Neuron (in vitro differentiated cells): ENCODE measurements around the gene PTPRM.
A peak's percentile ranks its signal among the peaks of the same experiment; 100 is the strongest.

ENCODE experiments used
- H2AFZ ChIP-seq: one replicate; pipeline ENCODE4 v1.6.1; 2013; ENCODE audit warnings: low read depth, mild to moderate bottlenecking, inconsistent platforms, low read length, moderate library complexity
- H3K27me3 ChIP-seq: one replicate; pipeline ENCODE4 v1.6.1; 2013; ENCODE audit warnings: low read length; ENCODE audit not compliant: insufficient read depth
- H3K36me3 ChIP-seq: one replicate; pipeline ENCODE4 v1.6.1; 2013; ENCODE audit warnings: low read length; ENCODE audit not compliant: insufficient read depth
- H3K4me1 ChIP-seq: one replicate; pipeline ENCODE4 v1.6.1; 2013; ENCODE audit warnings: low read length; ENCODE audit not compliant: insufficient read depth
- H3K4me3 ChIP-seq: 2 replicates; pipeline ENCODE4 v1.5.1; 2013; ENCODE audit warnings: mild to moderate bottlenecking, low read length, moderate library complexity
- H3K9me3 ChIP-seq: one replicate; pipeline ENCODE4 v1.6.1; 2013; ENCODE audit warnings: low read length

Gene PTPRM

GRCh38 chr18:7927119-7927518 is 360.0 kb downstream of the PTPRM start:
- Histone ChIP-seq H3K4me1 (peaks cover 5% of the 10 kb centered on the region), H3K27me3 (no peaks in the 10 kb centered on the region), H3K9me3 (no peaks in the 10 kb centered on the region), H3K36me3 (no peaks in the 10 kb centered on the region), H3K4me3 (no peak overlapping the region), H2AFZ (no peak overlapping the region)

GRCh38 chr18:7931763-7932162 is 364.6 kb downstream of the PTPRM start:
- no peaks in the 10 kb centered on the region for H3K36me3 ChIP-seq
- H3K9me3 ChIP-seq = peaks cover 4% of the 10 kb centered on the region
- H2AFZ ChIP-seq = no peak overlapping the region
- H3K27me3 ChIP-seq = no peaks in the 10 kb centered on the region
- no peak overlapping the region for H3K4me3 ChIP-seq
- H3K4me1 ChIP-seq = peaks cover 6% of the 10 kb centered on the region

GRCh38 chr18:7937268-7937667 is 370.2 kb downstream of the PTPRM start:
- Histone ChIP-seq H3K9me3 (peaks cover 4% of the 10 kb centered on the region), H2AFZ (no peak overlapping the region), H3K4me1 (no peaks in the 10 kb centered on the region), H3K36me3 (no peaks in the 10 kb centered on the region), H3K27me3 (no peaks in the 10 kb centered on the region), H3K4me3 (no peak overlapping the region)

DNA sequence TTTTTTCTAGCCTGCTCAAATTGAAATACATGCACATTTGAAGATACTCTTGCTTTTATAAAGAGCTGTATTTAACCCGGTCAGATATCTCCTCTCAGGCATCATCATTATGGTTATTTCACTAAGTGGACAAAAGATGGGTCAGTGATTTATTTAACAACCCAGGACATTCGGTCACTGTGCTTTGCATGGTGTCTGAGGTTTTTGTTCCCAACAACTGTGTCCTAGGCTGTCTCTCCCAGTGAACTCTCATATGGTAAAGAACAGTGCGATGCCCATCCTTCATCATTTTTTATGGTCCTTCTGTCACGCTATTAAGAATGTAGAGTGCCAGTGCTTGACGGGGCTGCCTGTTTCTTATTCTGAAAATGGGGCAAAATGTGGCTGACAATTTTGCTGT is 372.4 kb downstream of the PTPRM start:
- Histone ChIP-seq H3K36me3 (no peaks in the 10 kb centered on the region), H3K4me1 (no peaks in the 10 kb centered on the region), H3K9me3 (peaks cover 4% of the 10 kb centered on the region), H3K4me3 (no peak overlapping the region), H3K27me3 (no peaks in the 10 kb centered on the region), H2AFZ (no peak overlapping the region)

- Histone ChIP-seq H3K4me3 (no peak overlapping the region), H2AFZ (no peak overlapping the region), H3K9me3 (peaks cover 4% of the 10 kb centered on the region), H3K27me3 (no peaks in the 10 kb centered on the region), H3K36me3 (no peaks in the 10 kb centered on the region), H3K4me1 (no peaks in the 10 kb centered on the region)
Measured at GRCh38 chr18:7940379-7940778, 373.3 kb downstream of the PTPRM start.

GRCh38 chr18:7940971-7941370 is 373.9 kb downstream of the PTPRM start:
- no peaks in the 10 kb centered on the region for H3K27me3 ChIP-seq
- no peaks in the 10 kb centered on the region for H3K36me3 ChIP-seq
- H3K9me3 ChIP-seq = peaks cover 4% of the 10 kb centered on the region
- H3K4me3 ChIP-seq = no peak overlapping the region
- H3K4me1 ChIP-seq = peaks cover 3% of the 10 kb centered on the region
- H2AFZ ChIP-seq = no peak overlapping the region

DNA sequence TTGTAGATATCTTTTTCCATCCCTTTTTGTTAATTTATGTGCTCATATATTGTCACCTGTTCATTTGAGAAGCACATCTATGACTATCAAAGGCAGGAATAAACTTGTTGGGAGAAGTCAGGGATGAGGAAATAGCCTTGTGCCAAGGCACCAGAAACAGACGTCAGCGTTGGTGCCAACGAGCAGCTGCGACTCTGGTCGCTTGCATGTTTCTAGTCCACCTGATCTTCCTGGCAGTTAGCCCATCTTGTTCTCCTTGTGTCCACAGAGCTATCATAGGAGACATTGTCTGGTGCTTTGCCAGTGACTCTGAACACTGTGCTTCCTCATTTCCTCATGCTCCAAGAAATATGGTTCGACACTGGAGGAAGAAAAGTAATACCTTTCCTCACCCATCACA is 374.4 kb downstream of the PTPRM start:
- Histone ChIP-seq H2AFZ (no peak overlapping the region), H3K4me1 (peaks cover 6% of the 10 kb centered on the region), H3K4me3 (no peak overlapping the region), H3K36me3 (no peaks in the 10 kb centered on the region), H3K27me3 (no peaks in the 10 kb centered on the region), H3K9me3 (no peaks in the 10 kb centered on the region)

- Histone ChIP-seq H3K4me1 (peaks cover 10% of the 10 kb centered on the region), H3K4me3 (no peak overlapping the region), H3K27me3 (no peaks in the 10 kb centered on the region), H2AFZ (peak overlapping the region; percentile 74), H3K36me3 (no peaks in the 10 kb centered on the region), H3K9me3 (no peaks in the 10 kb centered on the region)
Measured at GRCh38 chr18:7945882-7946281, 378.8 kb downstream of the PTPRM start.

GRCh38 chr18:7946734-7947377 is 379.7 kb downstream of the PTPRM start:
- H3K36me3 ChIP-seq = no peaks in the 10 kb centered on the region
- H3K4me3 ChIP-seq = peak overlapping the region; percentile 40
- peaks cover 10% of the 10 kb centered on the region for H3K4me1 ChIP-seq
- no peaks in the 10 kb centered on the region for H3K9me3 ChIP-seq
- H3K27me3 ChIP-seq = no peaks in the 10 kb centered on the region
- H2AFZ ChIP-seq = peak overlapping the region; percentile 74

- H3K4me3 ChIP-seq = no peak overlapping the region
- H2AFZ ChIP-seq = no peak overlapping the region
- H3K27me3 ChIP-seq = no peaks in the 10 kb centered on the region
- peaks cover 10% of the 10 kb centered on the region for H3K4me1 ChIP-seq
- no peaks in the 10 kb centered on the region for H3K9me3 ChIP-seq
- H3K36me3 ChIP-seq = no peaks in the 10 kb centered on the region
Measured at GRCh38 chr18:7950380-7951136, 383.4 kb downstream of the PTPRM start.

- Histone ChIP-seq H3K36me3 (no peaks in the 10 kb centered on the region), H3K4me3 (no peak overlapping the region), H3K4me1 (peaks cover 4% of the 10 kb centered on the region), H2AFZ (no peak overlapping the region), H3K27me3 (no peaks in the 10 kb centered on the region), H3K9me3 (no peaks in the 10 kb centered on the region)
Measured at GRCh38 chr18:7953095-7953958, 386.2 kb downstream of the PTPRM start.

DNA sequence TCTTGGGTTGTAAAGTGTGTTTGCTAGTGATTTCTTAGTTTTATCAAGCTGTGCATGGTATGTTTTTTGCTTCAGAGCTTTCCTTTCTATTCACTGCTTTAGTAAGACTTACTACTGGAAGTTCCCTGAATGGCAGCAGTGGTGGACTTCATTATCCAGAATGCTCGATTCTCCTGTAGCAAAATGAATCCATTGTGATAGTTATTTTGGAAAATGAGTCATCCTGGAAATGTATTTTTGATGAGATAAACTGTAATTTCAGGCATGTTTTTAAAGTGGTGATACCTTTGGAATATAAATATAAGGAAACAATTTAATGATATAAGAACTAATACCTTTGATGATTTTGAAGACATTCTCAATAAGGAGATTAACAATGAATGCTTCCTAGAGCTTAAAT is 387.1 kb downstream of the PTPRM start:
- H3K4me1 ChIP-seq = peaks cover 4% of the 10 kb centered on the region
- no peaks in the 10 kb centered on the region for H3K27me3 ChIP-seq
- H3K4me3 ChIP-seq = no peak overlapping the region
- H3K36me3 ChIP-seq = no peaks in the 10 kb centered on the region
- no peak overlapping the region for H2AFZ ChIP-seq
- no peaks in the 10 kb centered on the region for H3K9me3 ChIP-seq

DNA sequence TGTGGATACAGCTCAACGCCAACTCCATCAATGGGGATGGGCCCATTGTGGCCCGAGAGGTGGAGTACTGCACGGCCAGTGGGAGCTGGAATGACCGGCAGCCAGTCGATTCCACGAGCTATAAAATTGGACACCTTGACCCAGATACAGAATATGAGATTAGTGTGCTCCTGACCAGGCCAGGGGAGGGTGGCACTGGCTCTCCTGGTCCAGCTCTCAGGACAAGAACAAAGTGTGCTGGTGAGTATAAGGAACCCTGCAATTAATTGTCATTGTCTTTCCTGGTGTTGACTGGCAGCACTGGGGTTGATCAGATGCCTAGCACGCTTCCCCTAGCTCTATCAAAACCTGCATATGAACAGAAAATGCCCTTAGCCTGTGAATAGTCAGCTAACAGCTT is 388.1 kb downstream of the PTPRM start:
- H3K27me3 ChIP-seq = no peaks in the 10 kb centered on the region
- no peaks in the 10 kb centered on the region for H3K36me3 ChIP-seq
- H3K9me3 ChIP-seq = no peaks in the 10 kb centered on the region
- H3K4me3 ChIP-seq = no peak overlapping the region
- H3K4me1 ChIP-seq = peaks cover 4% of the 10 kb centered on the region
- H2AFZ ChIP-seq = no peak overlapping the region
